GM19193 (cell line): ENCODE data around the gene MGMT.

Source experiments
- POLR2A ChIP-seq: IDR thresholded peaks from 4 replicates; pipeline ENCODE4 v1.6.1; 2011; ENCODE audit not compliant: insufficient read depth, insufficient read length; ENCODE audit errors: extremely low read depth

MGMT gene

GRCh38 chr10:129778571-129778970, 311.5 kb downstream of the MGMT start:
- no peak for TF ChIP-seq POLR2A

DNA sequence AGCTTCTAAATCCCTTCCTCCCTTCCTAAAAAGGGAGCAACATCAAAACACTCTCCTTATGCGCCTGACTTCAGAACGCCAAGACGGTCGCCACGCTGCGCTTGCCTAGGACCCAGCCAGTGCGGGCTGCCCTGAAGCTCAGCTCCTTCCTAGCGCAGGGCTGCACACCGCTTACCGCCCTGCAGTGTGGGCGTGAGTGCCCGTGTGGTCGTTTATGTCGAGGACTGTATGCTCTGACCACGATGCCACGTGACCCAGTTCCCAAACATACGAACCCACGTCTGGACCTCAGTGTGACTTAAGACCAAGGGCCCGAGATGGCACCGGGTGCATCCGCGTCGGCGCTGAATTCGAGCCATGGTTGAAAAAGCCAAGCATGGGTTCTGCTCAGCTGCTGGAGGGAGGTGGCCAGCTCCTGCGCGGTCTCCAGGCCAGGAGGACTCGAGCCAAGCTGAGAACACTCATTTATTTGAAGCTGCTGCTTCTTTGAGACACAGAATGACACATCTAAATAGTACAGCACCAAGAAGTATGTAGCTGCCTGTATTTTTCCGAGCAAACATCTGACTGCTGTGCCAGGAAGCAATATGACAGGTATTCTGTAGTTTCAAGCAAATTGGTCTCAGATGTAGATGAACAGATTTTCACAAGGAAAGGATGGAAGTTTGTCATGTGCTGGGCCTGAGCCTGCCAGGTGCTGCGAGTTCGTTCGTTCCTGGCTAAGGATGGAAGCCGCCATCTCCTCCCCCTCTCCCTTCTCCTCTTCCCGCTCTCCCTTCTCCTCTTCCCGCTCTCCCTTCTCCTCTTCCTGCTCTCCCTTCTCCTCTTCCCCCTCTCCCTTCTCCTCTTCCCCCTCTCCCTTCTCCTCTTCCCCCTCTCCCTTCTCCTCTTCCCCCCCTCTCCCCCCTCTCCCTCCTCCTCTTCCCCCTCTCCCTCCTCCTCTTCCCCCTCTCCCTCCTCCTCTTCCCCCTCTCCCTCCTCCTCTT, 312.4 kb downstream of the MGMT start:
- TF ChIP-seq POLR2A = no peak

GRCh38 chr10:129780198-129780597, 313.2 kb downstream of the MGMT start:
- TF ChIP-seq POLR2A = no peak

GRCh38 chr10:129780901-129781795, 314.1 kb downstream of the MGMT start:
- no peak for TF ChIP-seq POLR2A

GRCh38 chr10:129784291-129784690, 317.2 kb downstream of the MGMT start:
- no peak for TF ChIP-seq POLR2A

DNA sequence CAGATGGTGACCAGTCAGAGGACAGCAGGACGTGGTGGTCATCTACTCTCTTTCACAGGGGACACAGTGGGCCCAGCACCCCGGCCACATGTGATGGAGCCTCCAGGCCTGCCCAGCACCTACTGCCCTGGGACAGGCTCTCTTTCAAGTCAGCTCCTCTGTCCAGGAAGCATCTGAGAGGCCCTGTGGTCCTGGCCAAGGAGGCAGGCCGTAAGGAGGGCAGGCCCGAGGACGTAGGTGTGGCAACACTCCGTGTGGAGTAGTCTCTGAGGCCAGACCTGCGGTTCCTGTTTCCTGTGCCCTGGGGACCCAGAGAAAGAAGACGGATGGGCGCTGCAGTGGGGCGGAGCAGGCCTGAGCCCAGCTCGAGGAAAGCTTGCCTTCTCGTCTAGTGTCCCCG, 317.9 kb downstream of the MGMT start:
- no peak for TF ChIP-seq POLR2A

GRCh38 chr10:129785536-129785981, 318.5 kb downstream of the MGMT start:
- TF ChIP-seq POLR2A = no peak

GRCh38 chr10:129786216-129786615, 319.2 kb downstream of the MGMT start:
- TF ChIP-seq POLR2A = no peak

DNA sequence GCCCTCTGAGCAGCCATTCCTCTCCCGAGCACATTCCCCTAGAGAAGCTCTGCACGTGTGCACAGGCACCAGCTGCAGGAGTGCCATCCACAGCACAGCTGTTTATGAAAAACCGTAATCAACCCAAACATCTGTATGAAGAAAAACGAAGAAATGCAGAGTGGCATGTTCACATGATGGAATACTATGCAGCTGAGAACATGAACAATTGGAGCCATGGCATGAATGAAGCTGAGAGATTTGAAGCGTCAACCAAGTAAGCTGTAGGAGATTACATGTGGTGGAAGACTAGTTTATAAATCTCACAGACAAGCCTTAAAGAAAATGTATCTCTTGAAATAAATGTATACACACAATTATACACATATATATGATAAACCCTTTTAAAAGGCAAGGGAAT, 320.5 kb downstream of the MGMT start:
- no peak for TF ChIP-seq POLR2A

DNA sequence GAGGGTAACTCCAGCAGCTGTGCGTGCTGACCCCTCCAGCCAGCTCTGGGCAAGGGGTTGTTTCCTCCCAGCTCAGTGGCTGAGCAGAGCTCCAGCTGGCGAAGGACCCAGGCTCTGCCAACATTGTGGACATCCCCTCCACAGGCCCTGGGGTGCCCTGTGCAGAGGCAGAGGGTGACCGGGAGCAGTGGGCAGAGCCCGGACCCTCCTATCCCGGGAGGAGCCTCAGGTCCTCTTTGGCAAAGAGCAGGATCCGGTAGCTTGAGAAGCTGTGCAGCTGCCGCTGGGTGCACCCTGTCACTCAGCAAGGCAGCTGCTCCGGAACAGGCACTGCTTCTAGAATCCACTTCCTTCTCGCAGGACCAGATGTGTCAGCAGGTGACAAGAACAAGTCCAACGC, 321.2 kb downstream of the MGMT start:
- TF ChIP-seq POLR2A = no peak

DNA sequence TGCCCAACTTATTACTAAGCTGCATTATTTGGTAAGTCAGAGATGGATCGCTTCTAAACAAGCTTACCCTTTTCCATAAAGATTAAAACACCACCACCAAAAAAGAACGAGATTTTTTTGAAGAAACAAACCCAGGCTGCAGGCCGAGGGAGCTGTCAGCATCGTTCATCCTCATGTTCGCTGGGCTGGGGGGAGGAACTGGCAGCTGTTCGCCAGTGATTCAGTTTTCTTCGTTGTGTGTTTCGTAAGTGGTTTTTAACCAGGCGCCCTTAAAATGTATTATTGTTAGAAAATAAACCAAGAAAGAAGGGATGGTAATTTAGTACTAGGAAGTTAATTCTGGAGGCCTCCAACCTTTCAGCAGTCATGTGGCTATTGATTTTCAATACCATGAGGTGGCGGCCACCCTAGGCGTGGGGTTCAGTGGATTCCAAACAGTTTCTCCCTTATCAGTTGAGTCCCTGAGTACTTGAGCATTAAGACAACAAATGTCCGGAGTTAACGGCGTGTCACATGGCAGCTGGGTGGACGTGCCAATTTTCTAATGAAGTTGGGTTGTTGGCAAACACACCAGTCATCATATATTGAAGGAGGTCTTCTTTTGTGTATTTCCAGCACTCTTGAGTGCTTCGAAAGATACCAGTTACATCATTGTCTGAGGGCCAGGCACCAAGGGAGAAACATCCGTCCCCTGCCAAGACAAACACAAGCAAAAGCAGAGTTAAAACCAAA, 323.8 kb downstream of the MGMT start:
- TF ChIP-seq POLR2A = no peak

- no peak for TF ChIP-seq POLR2A
Observed at GRCh38 chr10:129792141-129792540, 325.1 kb downstream of the MGMT start.

DNA sequence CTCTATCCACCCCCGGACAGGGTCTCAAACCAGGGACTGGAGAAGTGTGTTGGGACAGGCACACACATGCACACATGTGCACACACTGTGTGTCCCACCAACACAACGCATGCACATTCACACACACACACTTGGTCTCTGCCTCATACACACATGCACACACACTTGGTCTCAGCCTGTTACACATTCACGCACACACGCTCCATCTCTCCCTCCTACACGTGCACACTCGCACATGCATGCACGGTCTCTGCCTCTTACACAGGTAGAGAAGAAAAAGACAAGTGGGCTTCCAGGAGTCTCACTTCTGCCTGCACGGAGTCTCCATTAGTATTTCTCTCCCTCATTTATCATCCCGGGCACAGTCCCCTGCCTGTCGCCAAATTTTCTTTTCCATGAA, 325.8 kb downstream of the MGMT start:
- TF ChIP-seq POLR2A = no peak

GRCh38 chr10:129793479-129793878, 326.4 kb downstream of the MGMT start:
- no peak for TF ChIP-seq POLR2A

DNA sequence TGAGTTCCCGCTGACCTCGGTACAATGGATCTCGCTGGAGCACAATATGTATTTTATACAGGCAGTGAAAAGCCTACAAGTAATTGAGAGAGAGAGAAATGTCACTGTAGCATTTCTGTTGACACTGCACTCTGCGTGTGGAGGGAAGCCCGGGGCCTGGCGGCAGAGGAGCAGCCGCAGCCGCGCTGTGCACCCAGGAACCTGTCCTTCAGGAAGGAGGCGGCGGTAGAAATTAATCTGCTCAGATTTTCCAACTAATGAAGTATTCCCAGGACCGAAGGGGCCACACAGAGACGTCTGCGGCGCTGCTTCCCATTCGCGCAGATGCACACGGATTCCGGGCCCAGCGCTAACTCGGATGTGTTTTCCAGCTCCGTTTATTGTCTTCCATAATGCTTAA, 327.0 kb downstream of the MGMT start:
- TF ChIP-seq POLR2A = no peak
